Measurements from ENCODE around the gene KREMEN1.

DNA sequence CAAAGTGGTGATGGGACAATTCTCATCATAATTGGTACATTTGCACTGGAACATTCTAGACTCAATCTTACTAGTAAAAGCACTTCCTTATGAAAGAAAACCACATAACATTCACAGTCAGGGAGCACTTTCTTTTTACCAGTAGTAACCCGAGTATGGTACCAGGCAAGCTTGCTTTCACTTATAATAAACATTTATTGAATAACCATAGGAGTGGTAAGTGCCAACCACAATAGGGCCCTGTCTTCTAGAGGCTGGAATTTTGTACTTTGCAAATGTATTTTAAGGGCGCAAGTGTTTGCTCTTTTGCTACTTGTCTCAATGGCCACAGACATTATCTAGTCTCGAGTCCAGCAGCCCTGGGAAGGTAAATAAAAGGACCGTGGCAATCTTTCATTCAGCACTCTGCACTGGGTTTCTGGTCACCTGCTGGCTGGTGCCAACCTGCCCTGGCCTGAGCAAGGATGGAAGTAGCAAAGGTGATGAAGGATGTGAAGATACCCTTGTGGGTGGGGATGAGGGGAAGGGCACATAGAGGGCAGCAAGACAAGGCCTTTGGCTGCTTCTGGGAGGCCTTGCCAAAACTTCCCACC lies 35.4 kb upstream of the KREMEN1 start:
- TF ChIP-seq CTCF (IDR thresholded peaks at IDR 0.05): no peak
- TF ChIP-seq POLR2A (IDR thresholded peaks at IDR 0.05): no peak
